Kidney epithelial cell (primary cell): ENCODE data around the gene DCP1B. TPM values are rescaled to one million over a fixed set of nuclear protein-coding genes. Genes with fewer than 3 reads are reported as not detected.

Source experiments
- DNase-seq: peaks from one replicate; pipeline ENCODE4 v3.0.0-alpha.2; 2010; ENCODE audit warnings: low read depth
- H3K27me3 ChIP-seq: 2 replicates; pipeline ENCODE4 v1.6.0; 2011; ENCODE audit warnings: low read length; ENCODE audit not compliant: control insufficient read depth, insufficient read depth
- H3K36me3 ChIP-seq: 2 replicates; pipeline ENCODE4 v1.5.1; 2011; ENCODE audit warnings: low read length; ENCODE audit not compliant: control insufficient read depth, insufficient read depth
- H3K4me3 ChIP-seq: 2 replicates; pipeline ENCODE4 v1.5.1; 2011; ENCODE audit warnings: low read depth, mild to moderate bottlenecking, control low read depth, low read length
- CTCF ChIP-seq: IDR thresholded peaks from 2 replicates; pipeline ENCODE4 v1.5.1; 2011; ENCODE audit warnings: mild to moderate bottlenecking, moderate library complexity, low read length, control low read depth, inconsistent platforms; ENCODE audit not compliant: insufficient read depth, poor library complexity, severe bottlenecking
- total RNA-seq: library from RNA; depleted of rRNA; stranded (reverse); fragments of >200 nt; gene quantifications from 2 replicates; pipeline ENCODE4 v1.2.3, GENCODE V29; 2015

Gene DCP1B
- total RNA-seq, result 22.4 and 22.9 TPM in 2 replicates

GRCh38 chr12:2004113-2004929 is at the start of gene DCP1B:
Gene DCP1B (minus strand): TSS chr12:2004457. CDS start chr12:2004431, 26 bp downstream.
- peak; percentile 89 for DNase-seq

GRCh38 chr12:2053691-2054090 is 49.4 kb upstream of the DCP1B start:
- Histone ChIP-seq H3K27me3 (peaks cover 67% of the 10 kb centered on the region), H3K4me3 (no peak overlapping the region), H3K36me3 (no peaks in the 10 kb centered on the region)
- no peak for TF ChIP-seq CTCF
- DNase-seq, result no peak

More at GRCh38 chr12:2004113-2004929, at the start of gene DCP1B:
- Histone ChIP-seq H3K4me3 (peak within 1 kb of the TSS; percentile 98), H3K36me3 (no peaks in the 10 kb centered on the region), H3K27me3 (no peaks in the 10 kb centered on the region)
- no peak for TF ChIP-seq CTCF

GRCh38 chr12:2052826-2053678 is 48.8 kb upstream of the DCP1B start, which contains the start of gene CACNA1C:
Gene CACNA1C (plus strand): TSS chr12:2052987. CDS start chr12:2053563, 576 bp downstream.
- peaks cover 64% of the 10 kb centered on the region for H3K27me3 ChIP-seq
- no peak for TF ChIP-seq CTCF
- peak within 1 kb of the TSS; percentile 13 for H3K4me3 ChIP-seq
- no peak for DNase-seq
- no peaks in the 10 kb centered on the region for H3K36me3 ChIP-seq

- DNase-seq, result no peak
- no peak overlapping the region for H3K4me3 ChIP-seq
- no peaks in the 10 kb centered on the region for H3K36me3 ChIP-seq
- TF ChIP-seq CTCF, result no peak
- peaks cover 55% of the 10 kb centered on the region for H3K27me3 ChIP-seq
Measured at GRCh38 chr12:2051700-2052621, 47.7 kb upstream of the DCP1B start.
